Endothelial cell of umbilical vein (primary cell): ENCODE results near the gene LATS1. TPM values are rescaled to one million over a fixed set of nuclear protein-coding genes. Genes with fewer than 3 reads are reported as not detected.
"Not testable (repeated sequence)": the region's sequence is repeated elsewhere in the genome, so short reads cannot be mapped to it uniquely, and the experiment has no call there.

ENCODE experiments used
- BruUV-seq: library from RNA; stranded (reverse); fragments of 400-500 nt; replicated peaks from 2 replicates; lab custom pipeline; 2021; lab: Mats Ljungman, UMichigan
- CTCF ChIA-PET: fragments of 300-600, 350-600 bp; sonication (Branson Sonifier 250); formaldehyde crosslinking; loops from one replicate; lab custom pipeline; 2021; ENCODE audit warnings: antibody characterized with exemption, inconsistent platforms; lab: Charles Lee
- POLR2A ChIA-PET: fragments of 300-600, 350-600 bp; sonication (Branson Sonifier 250); formaldehyde crosslinking; loops from one replicate; lab custom pipeline; 2021; ENCODE audit warnings: antibody characterized with exemption, inconsistent platforms; lab: Charles Lee
- DNase-seq: peaks from one replicate; pipeline ENCODE4 v3.0.0-alpha.2; 2011; ENCODE audit warnings: low read depth, low spot score
- FAIRE-seq: peaks from 2 replicates; lab custom pipeline; 2011; peaks lifted over from hg19 to GRCh38; lab: Jason Lieb, UNC
- H2AFZ ChIP-seq: 2 replicates; pipeline ENCODE4 v1.6.0; 2012; ENCODE audit warnings: low read depth, low read length, control low read depth, inconsistent platforms
- H3K27ac ChIP-seq: 2 replicates; pipeline ENCODE4 v1.5.1; 2011; ENCODE audit warnings: low read depth, mild to moderate bottlenecking, control low read depth, low read length, moderate library complexity; ENCODE audit not compliant: insufficient read depth
- H3K27me3 ChIP-seq, 2 experiments: 2 replicates each; pipeline versions ENCODE4 v1.6.0 to v1.6.1; 2011; ENCODE audit warnings: low read length in 2 of 2, mixed read lengths in 1 of 2; ENCODE audit not compliant: control insufficient read depth in 2 of 2, insufficient read depth in 2 of 2
- H3K36me3 ChIP-seq, 2 experiments: 2 replicates in 1 of 2; 3 replicates in 1 of 2; pipeline ENCODE4 v1.5.1; 2011; ENCODE audit warnings: low read length in 2 of 2, mild to moderate bottlenecking in 1 of 2, moderate library complexity in 1 of 2; ENCODE audit not compliant: control insufficient read depth in 2 of 2, insufficient read depth in 2 of 2; ENCODE audit errors: extremely low read depth in 1 of 2
- H3K4me1 ChIP-seq: 3 replicates; pipeline ENCODE4 v1.5.1; 2011; ENCODE audit warnings: mild to moderate bottlenecking, low read length; ENCODE audit not compliant: control insufficient read depth, insufficient read depth; ENCODE audit errors: extremely low read depth
- H3K4me2 ChIP-seq: 2 replicates; pipeline ENCODE4 v1.6.1; 2011; ENCODE audit warnings: low read length, control low read depth, mixed read lengths; ENCODE audit not compliant: insufficient read depth
- H3K4me3 ChIP-seq, 3 experiments: fragments of 200-600 bp in 1 of 3; sonication (generic), shearing (Covaris generic) in 1 of 3; replicated peaks in 1 of 3; 2 replicates each; pipeline ENCODE4 v1.5.1; 2011 to 2016; ENCODE audit warnings: control low read depth in 3 of 3, low read length in 3 of 3, mild to moderate bottlenecking in 2 of 3, inconsistent platforms in 1 of 3, low read depth in 1 of 3, moderate library complexity in 1 of 3; ENCODE audit not compliant: insufficient read depth in 1 of 3
- H3K79me2 ChIP-seq: 2 replicates; pipeline ENCODE4 v1.6.0; 2012; ENCODE audit warnings: low read length, inconsistent platforms; ENCODE audit not compliant: control insufficient read depth, insufficient read depth
- H3K9ac ChIP-seq: replicated peaks from 2 replicates; pipeline ENCODE3; 2011; ENCODE audit warnings: low read length, control low read depth; ENCODE audit not compliant: insufficient read depth; ENCODE audit errors: extremely low read depth
- H3K9me1 ChIP-seq: replicated peaks from 3 replicates; pipeline ENCODE4 v1.6.0; 2011; ENCODE audit warnings: mild to moderate bottlenecking, low read length; ENCODE audit not compliant: control insufficient read depth, insufficient read depth; ENCODE audit errors: extremely low read depth
- H3K9me3 ChIP-seq: replicated peaks from 2 replicates; pipeline ENCODE4 v1.5.1; 2012; ENCODE audit warnings: low read length, inconsistent platforms; ENCODE audit not compliant: control insufficient read depth, insufficient read depth
- H4K20me1 ChIP-seq: replicated peaks from 2 replicates; pipeline ENCODE3; 2011; ENCODE audit warnings: mild to moderate bottlenecking, low read length; ENCODE audit not compliant: control insufficient read depth, insufficient read depth; ENCODE audit errors: extremely low read depth
- JUN ChIP-seq: IDR thresholded peaks from 2 replicates; pipeline ENCODE4 v1.6.1; 2011; ENCODE audit warnings: borderline replicate concordance, low read depth; ENCODE audit not compliant: insufficient read length, insufficient read depth
- MYC ChIP-seq: IDR thresholded peaks from one replicate; pipeline ENCODE4 v1.6.1; 2011; ENCODE audit warnings: mild to moderate bottlenecking, low read depth, low read length
- dilution Hi-C: fragments of 300-500 bp; cut with MboI; formaldehyde crosslinking; loops from one replicate; pipeline ENCODE4 v1.15.0; 2019; ENCODE audit warnings: low sequenced_read_pairs; ENCODE audit not compliant: extremely low pct_ligation_motif_present
- intact Hi-C: fragments of 100-400 bp; cut with micrococcal nuclease; formaldehyde crosslinking; loops from one replicate; pipeline ENCODE4 v1.10.0; 2022
- polyA plus RNA-seq, 4 experiments: library from polyadenylated mRNA; depleted of rRNA in 3 of 4; stranded (reverse) in 3 of 4; unstranded in 1 of 4; fragments of >200 nt; gene quantifications; 2 replicates each; pipeline versions ENCODE4 v1.2.1 to v1.2.3, GENCODE V29; 2011 to 2012; ENCODE audit warnings: missing spikeins in 1 of 4
- total RNA-seq: library from RNA; stranded (reverse); gene quantifications from 2 replicates; pipeline ENCODE4 v1.2.3, GENCODE V29; 2021

Gene LATS1
- total and polyA plus RNA-seq, 2 donors (not counting 3 experiments of a cell fraction or from before 2014, with no cell fraction given) = 8.4 to 27.6 TPM

GRCh38 chr6:149753374-149753637 lies 35.4 kb upstream of the LATS1 start:
- dilution Hi-C loops, H3K4me1 ChIP-seq, H3K9me1 ChIP-seq, H3K9me3 ChIP-seq, H3K27me3 ChIP-seq, H2AFZ ChIP-seq, H3K4me2 ChIP-seq, FAIRE-seq, DNase-seq, H3K9ac ChIP-seq, BruUV-seq, H3K36me3 ChIP-seq, H3K4me3 ChIP-seq, H4K20me1 ChIP-seq, intact Hi-C loops, H3K27ac ChIP-seq: not testable (repeated sequence)
- ChIA-PET POLR2A (interaction anchor here (1.4 kb wide), 1 partner anchor 187 kb away, joined by 4 read pairs; the partner anchor contains the start of gene GINM1), CTCF (interaction anchor here (1.2 to 2.2 kb wide), 2 partner anchors 10 to 192 kb away, joined by 3 to 7 read pairs; no protein-coding TSS in a partner anchor)
- peaks cover 80% of the 10 kb centered on the region for H3K79me2 ChIP-seq

DNA sequence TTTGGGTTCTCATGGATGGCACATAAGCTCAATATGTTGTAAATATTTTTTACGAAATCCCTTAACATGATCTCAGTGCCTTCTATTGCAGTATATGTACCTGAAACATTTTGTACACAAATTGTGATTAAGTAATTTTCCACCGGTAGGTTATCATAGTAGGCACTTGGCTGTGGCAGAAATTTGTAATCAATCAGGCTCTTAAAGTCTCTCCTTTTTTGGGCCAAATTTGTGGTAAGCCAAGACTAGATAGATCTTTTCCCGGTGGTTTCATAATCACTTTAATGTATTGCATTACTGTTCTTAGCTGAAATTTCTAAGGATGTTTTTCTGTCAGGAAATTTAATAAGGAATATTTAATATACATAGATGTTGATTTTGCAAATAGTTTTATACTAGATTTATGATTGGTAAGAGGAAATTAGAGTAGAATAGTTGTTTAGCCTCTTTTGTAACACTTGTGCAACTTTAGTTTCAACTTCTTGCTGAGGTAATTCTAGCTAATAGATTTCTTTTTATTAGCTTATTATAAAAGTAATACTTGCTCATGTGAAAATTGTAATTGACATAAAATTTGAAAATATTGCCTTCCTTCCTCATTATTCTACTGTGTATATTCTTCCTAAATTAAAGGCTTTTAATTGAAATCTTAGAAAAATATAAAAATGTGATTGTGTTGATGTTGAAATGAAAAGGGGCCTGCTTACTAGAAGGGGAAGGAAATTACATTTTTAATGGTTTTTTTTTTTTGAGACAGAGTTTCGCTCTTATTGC lies 34.9 kb upstream of the LATS1 start:
- Histone ChIP-seq H3K9me1 (no peaks in the 10 kb centered on the region), H2AFZ (no peak overlapping the region), H3K9ac (no peak overlapping the region), H3K4me1 (peaks cover 6% of the 10 kb centered on the region), H3K9me3 (no peaks in the 10 kb centered on the region), H4K20me1 (no peaks in the 10 kb centered on the region), H3K4me3 (no peak overlapping the region), H3K27ac (no peak overlapping the region), H3K27me3 (no peaks in the 10 kb centered on the region), H3K36me3 (no peaks in the 10 kb centered on the region), H3K4me2 (no peak overlapping the region), H3K79me2 (peaks cover 78% of the 10 kb centered on the region)
- no TSS peak for BruUV-seq
- no peak for DNase-seq
- FAIRE-seq = no peak
- intact Hi-C loops = no loop called here
- CTCF ChIA-PET = interaction anchor here (1.2 to 2.2 kb wide), 2 partner anchors 11 to 192 kb away, joined by 3 to 7 read pairs; no protein-coding TSS in a partner anchor
- dilution Hi-C loops = no loop called here
- POLR2A ChIA-PET = interaction anchor here (1.4 kb wide), 1 partner anchor 187 kb away, joined by 4 read pairs; the partner anchor contains the start of gene GINM1
- TF ChIP-seq JUN = no peak
- TF ChIP-seq MYC = no peak

GRCh38 chr6:149751920-149752319 lies 34.0 kb upstream of the LATS1 start:
- intact Hi-C loops = not testable (repeated sequence)

More at GRCh38 chr6:149751920-149752319, 34.0 kb upstream of the LATS1 start:
- POLR2A ChIA-PET, H2AFZ ChIP-seq, H3K27ac ChIP-seq, H3K4me2 ChIP-seq, BruUV-seq, FAIRE-seq, dilution Hi-C loops, H3K27me3 ChIP-seq, H3K36me3 ChIP-seq, H3K4me1 ChIP-seq, H3K4me3 ChIP-seq, H3K9me3 ChIP-seq, H3K9me1 ChIP-seq, DNase-seq, H3K9ac ChIP-seq, H4K20me1 ChIP-seq: not testable (repeated sequence)
- peaks cover 71% of the 10 kb centered on the region for H3K79me2 ChIP-seq
- CTCF ChIA-PET = interaction anchor here (0.6 kb wide), 2 partner anchors 132 to 148 kb away, joined by 4 read pairs; no protein-coding TSS in a partner anchor
